Subcutaneous adipose tissue (tissue), 4 donors: ENCODE results near the gene STRN. TPM values are rescaled to one million over a fixed set of nuclear protein-coding genes. Genes with fewer than 3 reads are reported as not detected.

ENCODE experiments used
- CTCF ChIP-seq: fragments of 450-650 bp; IDR thresholded peaks from one replicate; pipeline ENCODE4 v1.5.1; 2016; ENCODE audit warnings: low read depth, mild to moderate bottlenecking, control low read depth, antibody characterized with exemption, moderate library complexity
- total RNA-seq, 4 donors: library from RNA; depleted of rRNA; stranded (reverse); fragments of >200 nt; gene quantifications; one replicate each; pipeline ENCODE4 v1.1.0, GENCODE V29; 2016

Gene STRN
- total RNA-seq, 4 donors from 2014 or later, result 21.3 to 34.9 (median 27.9) TPM

GRCh38 chr2:36834203-36834602, 132.1 kb downstream of the STRN start:
- no peak for TF ChIP-seq CTCF

- TF ChIP-seq CTCF, result no peak
Observed at GRCh38 chr2:36831185-36831584, 135.2 kb downstream of the STRN start.

GRCh38 chr2:36824273-36824672, 142.1 kb downstream of the STRN start:
- no peak for TF ChIP-seq CTCF

GRCh38 chr2:36823862-36824261, 142.5 kb downstream of the STRN start:
- TF ChIP-seq CTCF, result no peak

- no peak for TF ChIP-seq CTCF
Observed at GRCh38 chr2:36820942-36821605, 145.3 kb downstream of the STRN start.

- no peak for TF ChIP-seq CTCF
Observed at GRCh38 chr2:36819095-36819711, 147.1 kb downstream of the STRN start.

- no peak for TF ChIP-seq CTCF
Observed at GRCh38 chr2:36818542-36818941, 147.8 kb downstream of the STRN start.
